C1 segment of cervical spinal cord (tissue), 14 donors: Measurements from ENCODE around the gene SPON1.

Source experiments
- DNase-seq, 14 donors: peaks; one replicate each; lab custom pipeline; 2025; lab: John Stamatoyannopoulos, UW

SPON1 gene

DNA sequence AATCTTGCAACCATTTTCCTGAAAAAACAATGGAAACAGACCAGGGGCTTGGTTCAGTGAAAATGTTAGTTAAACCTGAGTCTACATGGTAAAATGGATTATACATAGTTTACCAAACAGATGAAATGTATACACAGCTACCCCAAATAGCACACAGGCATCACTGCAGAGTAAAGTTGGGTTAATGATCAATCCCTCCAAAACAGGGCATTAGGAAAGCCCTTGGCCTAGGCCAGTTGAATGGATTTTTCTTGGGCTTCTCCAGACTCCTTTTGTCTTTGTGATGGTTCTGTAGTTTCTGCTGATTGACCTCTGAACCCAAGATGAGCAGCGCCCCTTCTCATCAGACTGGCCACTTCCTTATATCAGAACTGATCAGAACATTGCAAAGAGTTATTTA, 222.9 kb downstream of the SPON1 start:
- DNase-seq = no peak

DNA sequence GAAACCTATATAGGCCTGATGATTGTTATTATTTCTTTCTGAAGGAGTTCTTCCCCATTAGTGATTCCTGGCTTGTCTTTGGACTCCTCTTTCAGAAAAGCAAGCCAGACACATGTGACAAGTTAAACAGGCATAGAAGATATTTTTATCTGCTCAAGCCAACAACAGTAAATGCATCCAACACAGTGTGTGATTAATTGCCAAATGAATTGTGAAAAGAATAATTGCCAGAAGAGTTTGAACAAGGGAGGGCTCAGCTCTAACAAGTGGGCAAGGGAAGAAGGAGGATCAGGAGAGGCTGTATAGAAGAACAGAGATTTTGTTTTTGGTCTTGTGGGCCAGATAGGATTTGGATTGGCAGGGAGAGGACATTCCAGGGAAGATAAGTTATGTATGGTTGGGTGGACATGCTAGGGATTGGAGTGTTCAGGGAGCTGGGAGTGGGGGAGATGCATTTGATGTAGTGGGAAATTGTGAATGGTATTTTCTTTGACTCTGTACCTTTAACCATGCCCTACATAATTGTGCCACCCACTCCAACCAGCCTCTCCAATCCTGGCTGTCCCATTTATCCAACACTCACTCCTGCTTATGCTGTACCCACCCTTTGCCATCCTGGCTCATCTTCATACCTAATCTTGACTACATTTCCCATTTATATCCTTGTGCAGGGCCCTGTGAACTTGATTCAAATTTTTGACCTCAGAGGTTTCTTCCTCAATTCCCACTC, 223.7 kb downstream of the SPON1 start:
- DNase-seq = no peak

GRCh38 chr11:14189874-14190273, 227.4 kb downstream of the SPON1 start:
- peak in 3 of 14 donors; percentile 7 to 37 (median 29) for DNase-seq

DNA sequence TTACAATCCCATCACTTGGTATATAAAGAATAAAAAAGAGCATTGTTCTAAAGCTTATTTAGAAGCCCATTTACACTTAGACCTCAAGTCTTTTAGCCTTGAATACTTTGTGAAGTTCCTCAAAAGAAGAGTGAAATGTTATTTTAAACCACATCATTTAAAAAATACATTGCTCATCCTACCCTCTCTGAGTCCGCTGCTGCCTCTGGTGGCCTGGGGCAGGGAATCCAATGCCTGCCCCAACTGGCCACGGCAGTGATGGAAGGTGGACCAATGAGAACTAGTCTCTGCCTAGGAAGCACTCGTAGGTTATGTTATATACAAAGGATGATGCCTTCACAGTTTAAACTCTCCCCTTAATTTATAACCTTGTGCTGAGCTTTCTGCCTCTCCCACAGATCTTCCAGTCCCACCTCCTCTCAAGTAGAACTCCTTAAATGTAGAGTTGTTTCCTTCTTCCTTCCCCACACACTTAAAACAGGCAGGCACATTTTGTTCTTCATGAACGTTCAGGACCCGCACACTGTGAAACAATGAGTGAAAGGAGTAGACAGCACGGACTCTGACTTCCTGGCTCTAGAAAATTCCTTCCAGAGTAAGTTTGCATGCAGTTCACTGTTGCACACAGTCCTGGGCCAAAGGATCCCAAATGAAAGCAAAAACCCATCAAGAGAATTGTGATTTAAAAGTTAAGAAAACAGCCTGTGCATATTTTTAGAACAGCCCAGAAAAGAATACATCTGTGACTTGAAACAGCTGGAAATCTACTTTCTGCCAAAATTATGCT, 228.7 kb downstream of the SPON1 start:
- DNase-seq = no peak

GRCh38 chr11:14193644-14194043, 231.1 kb downstream of the SPON1 start:
- no peak for DNase-seq

GRCh38 chr11:14202251-14203196, 240.0 kb downstream of the SPON1 start:
- peak in 2 of 14 donors; percentile 8 to 30 for DNase-seq

GRCh38 chr11:14203321-14203720, 240.8 kb downstream of the SPON1 start:
- DNase-seq = peak in 1 of 14 donors; percentile 62

- peak in 1 of 14 donors; percentile 8 for DNase-seq
Measured at GRCh38 chr11:14212986-14213385, 250.5 kb downstream of the SPON1 start.

GRCh38 chr11:14218728-14219127, 256.2 kb downstream of the SPON1 start:
- no peak for DNase-seq

DNA sequence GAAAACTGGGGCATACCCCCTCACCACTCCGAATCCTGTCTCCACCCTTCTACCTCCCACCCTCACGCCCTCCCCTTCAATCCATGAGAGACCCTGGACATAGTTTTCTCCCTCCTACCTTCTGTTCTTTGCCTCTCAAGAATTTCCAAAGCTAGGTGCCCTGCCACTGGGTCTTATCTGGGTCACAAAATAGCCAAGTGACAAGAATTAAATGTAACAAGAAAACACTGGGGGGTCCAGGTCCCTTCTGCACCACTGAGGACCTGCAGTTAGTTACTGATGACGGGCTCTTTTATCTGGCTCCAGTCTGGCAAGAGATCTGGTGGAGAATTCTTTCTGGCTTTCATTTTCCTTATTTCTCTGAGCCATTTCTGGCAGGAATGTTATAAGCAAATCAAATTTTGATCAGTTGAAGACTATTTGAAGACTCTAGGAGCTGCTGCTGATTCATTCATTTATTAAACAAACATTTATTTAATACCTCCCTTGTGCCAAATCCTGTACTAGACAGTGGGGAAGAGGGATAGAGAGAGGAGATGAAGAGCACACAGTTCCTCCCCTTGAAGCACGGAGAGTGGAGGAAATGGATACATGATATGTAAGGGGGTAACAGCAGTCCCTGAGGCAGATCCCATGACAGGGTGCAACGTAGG, 261.2 kb downstream of the SPON1 start:
- DNase-seq = no peak

DNA sequence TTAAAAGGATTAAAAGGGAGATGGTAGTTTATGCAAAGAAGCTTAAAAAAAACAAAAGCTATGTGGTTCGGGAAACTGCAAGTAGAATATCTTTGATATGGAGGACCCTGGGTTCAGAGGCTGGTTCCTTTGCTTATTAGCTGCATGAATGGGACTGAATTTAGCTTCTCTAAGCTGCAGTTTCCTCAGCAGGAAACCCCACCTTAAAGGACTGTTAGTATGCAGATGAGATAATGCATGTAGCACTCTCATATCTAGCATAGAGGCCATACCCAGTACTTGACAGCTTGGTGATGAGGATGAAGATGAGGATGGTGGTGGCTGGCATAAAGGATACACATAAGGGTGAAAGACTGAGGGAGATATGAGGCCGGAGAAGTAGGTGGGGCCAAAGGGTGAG, 261.9 kb downstream of the SPON1 start:
- no peak for DNase-seq

DNA sequence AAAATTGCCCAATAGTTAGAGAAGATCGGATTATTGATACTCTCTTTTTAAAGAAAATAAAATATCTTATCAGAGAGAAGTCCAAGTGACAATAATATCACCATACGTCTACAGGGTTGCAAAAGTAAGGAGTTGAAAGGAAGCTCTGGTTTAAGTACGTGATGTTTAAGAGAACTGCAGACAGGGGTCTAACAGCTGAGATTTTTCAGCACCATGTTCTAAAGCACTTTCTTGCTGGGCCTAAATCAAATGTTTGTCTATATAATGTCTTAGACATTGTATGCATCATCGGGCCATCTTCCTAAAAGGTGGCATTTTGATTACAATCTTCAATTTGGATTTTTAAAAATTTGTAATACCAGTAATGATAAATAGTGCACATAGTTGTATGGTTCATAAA, 263.1 kb downstream of the SPON1 start:
- no peak for DNase-seq

DNA sequence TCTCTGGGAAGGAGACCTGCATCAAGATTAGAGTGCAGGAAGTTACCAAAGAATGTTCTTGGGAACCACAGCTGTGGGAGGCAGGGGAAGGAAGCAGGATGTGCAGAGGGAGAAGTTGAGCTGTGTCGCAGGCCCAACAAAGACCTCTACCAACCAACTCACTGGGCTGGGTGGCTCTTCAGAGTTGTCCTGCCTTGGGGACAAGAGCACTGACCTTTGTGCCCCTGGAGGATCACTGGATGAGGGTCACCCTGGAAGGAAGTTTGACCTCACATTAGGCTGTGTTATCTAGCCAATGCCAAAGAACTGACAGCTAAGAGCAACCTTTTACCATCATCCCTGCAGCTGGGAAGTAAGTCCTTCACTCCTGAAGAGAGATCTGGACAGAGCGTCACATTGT, 265.8 kb downstream of the SPON1 start:
- no peak for DNase-seq

DNA sequence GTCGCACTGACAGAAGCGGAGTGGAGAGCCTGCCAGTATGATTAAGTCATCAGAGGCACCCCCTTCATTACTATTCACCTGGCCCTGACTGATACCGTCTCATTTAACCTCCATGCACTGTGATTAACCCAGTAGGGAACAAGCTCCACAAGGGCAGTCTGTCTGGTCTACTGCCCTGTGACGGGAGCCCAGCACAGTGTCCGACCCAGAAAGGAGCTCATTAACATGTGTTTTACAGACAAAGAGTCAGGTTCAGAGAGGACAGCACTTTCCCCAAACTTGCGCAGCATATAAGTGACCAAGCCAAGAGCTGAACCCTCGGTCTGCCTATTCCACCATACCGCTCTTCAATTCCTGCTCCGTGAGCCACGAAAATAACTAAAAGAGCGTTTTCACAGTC, 266.9 kb downstream of the SPON1 start:
- no peak for DNase-seq

DNA sequence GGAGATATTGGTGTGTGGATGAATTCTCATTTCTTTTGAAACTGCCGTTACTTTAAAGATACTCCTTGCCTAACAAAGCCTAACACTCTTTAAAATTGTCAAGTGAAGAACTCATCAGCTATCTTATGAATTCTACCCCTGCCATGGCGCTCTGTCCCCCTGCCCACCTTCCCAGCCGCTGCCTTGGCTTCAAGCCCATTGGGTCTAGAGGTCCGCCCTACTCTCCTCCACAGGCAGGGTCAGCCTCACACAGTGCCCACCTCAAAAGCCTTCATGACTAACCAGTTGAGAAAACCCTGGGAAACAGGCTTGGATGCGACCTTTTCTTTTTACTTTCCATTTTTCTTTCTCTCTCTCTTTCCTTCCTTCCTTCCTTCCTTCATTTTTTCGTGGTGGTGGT, 267.9 kb downstream of the SPON1 start:
- no peak for DNase-seq

DNA sequence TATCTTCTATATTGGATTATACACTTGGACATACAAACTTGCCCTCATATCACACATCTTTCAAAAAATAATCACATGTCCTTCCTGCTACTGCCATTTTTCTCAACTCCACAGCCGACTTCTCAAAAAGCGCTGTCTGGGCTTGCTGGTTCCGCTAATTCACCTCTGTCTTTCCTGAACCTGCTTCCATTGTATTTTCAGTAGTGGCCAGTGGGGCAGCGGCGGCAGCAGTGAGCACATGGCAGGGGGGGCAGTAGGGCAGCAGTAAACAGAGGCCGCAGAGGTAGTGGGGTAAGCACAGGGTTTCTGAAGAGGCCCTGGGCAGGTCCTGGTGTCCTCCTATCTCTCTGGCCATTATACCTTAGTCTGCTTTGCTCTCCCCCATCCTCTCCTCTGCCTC, 270.1 kb downstream of the SPON1 start:
- no peak for DNase-seq

DNA sequence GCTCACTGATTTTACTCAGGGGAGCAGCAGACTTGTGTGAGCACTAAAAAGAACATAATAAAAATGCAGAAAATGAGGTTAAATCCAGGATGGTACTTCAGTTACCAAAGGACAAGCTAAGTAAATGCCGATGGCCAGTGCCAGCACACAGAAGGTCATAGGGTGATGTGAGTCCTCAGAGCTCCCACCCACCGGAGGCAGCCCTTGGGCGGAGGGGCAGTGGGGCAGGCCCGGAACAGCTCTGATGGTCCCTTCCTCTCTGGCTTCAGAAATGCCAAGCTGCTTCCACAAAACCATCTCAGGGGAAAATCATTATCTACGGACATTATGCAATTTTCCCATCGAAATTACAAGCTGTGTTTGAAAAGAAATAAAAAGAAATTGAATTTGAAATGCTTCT, 271.9 kb downstream of the SPON1 start:
- DNase-seq = no peak

- no peak for DNase-seq
Measured at GRCh38 chr11:14235701-14236100, 273.2 kb downstream of the SPON1 start.

DNA sequence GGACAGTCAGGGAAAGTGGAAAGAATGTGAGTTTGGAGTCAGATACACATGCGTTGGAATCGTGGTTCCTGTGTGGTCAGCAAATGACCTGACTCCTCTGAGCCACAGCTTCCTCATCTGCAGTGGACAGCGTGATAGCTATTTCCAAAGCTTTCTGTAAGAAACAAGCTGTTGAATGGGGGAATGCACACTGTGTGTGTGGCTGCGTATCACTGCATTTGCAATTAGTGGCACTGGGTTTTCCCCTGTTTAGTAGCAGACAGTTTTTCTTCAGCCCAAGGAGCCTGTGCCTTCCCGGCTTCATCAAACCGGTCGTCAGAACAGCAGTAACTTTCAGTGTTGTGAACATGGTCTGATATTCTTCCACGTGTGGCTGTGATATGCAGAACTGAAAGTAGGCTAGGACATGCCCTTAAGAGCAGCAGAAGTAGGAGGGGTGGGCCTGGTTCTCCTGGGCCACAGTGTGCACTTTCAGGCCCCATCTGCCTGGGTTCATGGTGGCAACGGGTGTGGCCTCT, 275.0 kb downstream of the SPON1 start:
- peak in 8 of 14 donors; percentile 25 to 69 (median 50) for DNase-seq

DNA sequence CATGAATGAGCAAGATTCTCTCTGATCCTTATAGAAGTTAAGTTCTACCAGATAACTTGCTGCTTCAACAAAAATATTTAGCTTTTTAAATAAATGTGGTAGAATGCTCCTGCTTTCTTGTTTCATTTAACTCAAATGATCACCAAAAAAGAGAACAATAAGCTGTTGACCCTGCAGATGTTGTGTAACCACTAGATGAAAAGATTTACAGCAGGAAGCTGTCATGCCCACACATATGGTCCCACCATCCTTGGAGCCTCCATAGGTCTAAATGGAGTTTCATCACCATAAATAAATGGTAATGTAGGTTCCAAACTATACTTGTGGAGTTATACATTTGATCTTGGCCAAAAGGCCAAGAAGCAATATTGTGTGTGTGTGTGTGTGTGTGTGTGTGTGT, 277.7 kb downstream of the SPON1 start:
- no peak for DNase-seq

DNA sequence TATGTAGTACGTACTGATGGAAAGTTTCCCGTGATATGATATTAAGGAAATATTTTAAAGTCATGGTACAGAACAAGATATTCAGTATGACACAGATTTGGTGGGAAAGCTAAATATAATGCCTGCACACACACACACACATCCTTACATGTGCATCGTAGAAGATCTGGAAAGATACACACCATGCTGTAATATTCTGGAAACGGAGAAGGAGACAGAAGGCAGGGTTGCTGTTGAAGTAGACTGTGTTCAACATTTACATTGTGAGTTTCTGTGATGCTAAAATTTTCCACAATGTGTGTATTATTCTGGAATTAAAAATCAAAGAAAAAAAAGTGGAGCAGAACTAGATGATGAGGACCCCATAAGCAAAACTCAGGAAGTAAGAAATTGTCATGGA, 278.4 kb downstream of the SPON1 start:
- no peak for DNase-seq
